ENCODE data around the gene CDYL. TPM values are rescaled to one million over a fixed set of nuclear protein-coding genes. Genes with fewer than 3 reads are reported as not detected.

The CDYL gene
- total RNA-seq, 1 experiment from 2014 or later, result 41.6 TPM

DNA sequence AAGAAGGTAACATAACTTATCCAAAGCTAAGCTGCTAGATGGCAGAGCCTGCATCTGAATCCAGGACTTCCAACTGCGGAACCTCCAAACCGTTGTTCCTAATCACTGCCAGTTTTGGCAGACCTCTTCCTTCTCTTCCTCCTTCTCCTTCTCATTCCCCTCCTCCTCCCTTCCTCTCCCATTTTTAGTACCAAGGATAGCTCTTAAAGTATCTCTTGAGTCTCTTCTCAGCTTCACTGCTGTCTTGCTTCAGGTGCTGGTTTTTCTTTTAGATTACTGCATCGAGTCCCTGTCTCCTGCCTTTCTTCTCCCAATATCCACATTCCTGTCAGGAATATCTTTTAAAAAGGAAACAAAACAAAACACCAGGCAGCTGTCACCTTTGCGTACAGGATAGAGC, 77.1 kb downstream of the CDYL start:
- H3K4me1 ChIP-seq, result peaks cover 25% of the 10 kb centered on the region
- H3K9me3 ChIP-seq, result no peaks in the 10 kb centered on the region
- Mint-ChIP-seq H3K9me3 (ENCODE audit: unreplicated experiment) (no peaks in the 10 kb centered on the region), H3K4me3 (ENCODE audit: unreplicated experiment) (peak overlapping the region; percentile 55), H3K36me3 (ENCODE audit: insufficient read depth, unreplicated experiment) (peaks cover 15% of the 10 kb centered on the region), H3K27me3 (ENCODE audit: insufficient read depth, unreplicated experiment) (no peaks in the 10 kb centered on the region), H3K4me1 (ENCODE audit: low read depth, unreplicated experiment) (peaks cover 33% of the 10 kb centered on the region), H3K27ac (ENCODE audit: unreplicated experiment) (peak overlapping the region; percentile 56)
- no TSS peak for BruUV-seq (replicated peaks)
- intact Hi-C loops (cut with micrococcal nuclease; ENCODE audit: unreplicated experiment), result loop anchor here (5.0 kb wide), 1 partner anchor 84 kb away; no protein-coding TSS in a partner anchor
- H3K27me3 ChIP-seq (replicated peaks; ENCODE audit: control insufficient read depth, insufficient read depth, low read length), result no peaks in the 10 kb centered on the region
- H3K36me3 ChIP-seq (ENCODE audit: control insufficient read depth, insufficient read depth, low read length), result no peaks in the 10 kb centered on the region
- no peak overlapping the region; the same call in 1 of the 2 replicates for H3K4me3 ChIP-seq (ENCODE audit: low read depth, low read length)
- ChIA-PET CTCF (interaction anchor here (0.6 to 0.7 kb wide), 2 partner anchors 628 to 1865 kb away, joined by 3 read pairs; no protein-coding TSS in a partner anchor), POLR2A (no interaction called here)
- TF ChIP-seq, protein P1, sequence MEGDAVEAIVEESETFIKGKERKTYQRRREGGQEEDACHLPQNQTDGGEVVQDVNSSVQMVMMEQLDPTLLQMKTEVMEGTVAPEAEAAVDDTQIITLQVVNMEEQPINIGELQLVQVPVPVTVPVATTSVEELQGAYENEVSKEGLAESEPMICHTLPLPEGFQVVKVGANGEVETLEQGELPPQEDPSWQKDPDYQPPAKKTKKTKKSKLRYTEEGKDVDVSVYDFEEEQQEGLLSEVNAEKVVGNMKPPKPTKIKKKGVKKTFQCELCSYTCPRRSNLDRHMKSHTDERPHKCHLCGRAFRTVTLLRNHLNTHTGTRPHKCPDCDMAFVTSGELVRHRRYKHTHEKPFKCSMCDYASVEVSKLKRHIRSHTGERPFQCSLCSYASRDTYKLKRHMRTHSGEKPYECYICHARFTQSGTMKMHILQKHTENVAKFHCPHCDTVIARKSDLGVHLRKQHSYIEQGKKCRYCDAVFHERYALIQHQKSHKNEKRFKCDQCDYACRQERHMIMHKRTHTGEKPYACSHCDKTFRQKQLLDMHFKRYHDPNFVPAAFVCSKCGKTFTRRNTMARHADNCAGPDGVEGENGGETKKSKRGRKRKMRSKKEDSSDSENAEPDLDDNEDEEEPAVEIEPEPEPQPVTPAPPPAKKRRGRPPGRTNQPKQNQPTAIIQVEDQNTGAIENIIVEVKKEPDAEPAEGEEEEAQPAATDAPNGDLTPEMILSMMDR (IDR thresholded peaks at IDR 0.05; ENCODE audit: insufficient read depth in 1 of 2, low read depth in 1 of 2, low read length in 1 of 2, severe bottlenecking in 1 of 2, unreplicated experiment in 1 of 2), result no peak
- DNase-seq, result no peak

GRCh38 chr6:4853782-4854511, 77.7 kb downstream of the CDYL start:
- no peaks in the 10 kb centered on the region for H3K27me3 Mint-ChIP-seq (ENCODE audit: insufficient read depth, unreplicated experiment)
- TF ChIP-seq, protein P1 (IDR thresholded peaks at IDR 0.05; ENCODE audit: insufficient read depth in 1 of 2, low read depth in 1 of 2, low read length in 1 of 2, severe bottlenecking in 1 of 2, unreplicated experiment in 1 of 2), result no peak
- peak overlapping the region; percentile 56 for H3K27ac Mint-ChIP-seq (ENCODE audit: unreplicated experiment)
- peak; percentile 39 to 69 for DNase-seq
- peak overlapping the region; percentile 7; the same call in 1 of the 2 replicates for H3K4me3 ChIP-seq (ENCODE audit: low read depth, low read length)
- H3K27me3 ChIP-seq (replicated peaks; ENCODE audit: control insufficient read depth, insufficient read depth, low read length), result no peaks in the 10 kb centered on the region
- peaks cover 27% of the 10 kb centered on the region for H3K4me1 Mint-ChIP-seq (ENCODE audit: low read depth, unreplicated experiment)
- peaks cover 21% of the 10 kb centered on the region for H3K4me1 ChIP-seq
- no peaks in the 10 kb centered on the region for H3K36me3 ChIP-seq (ENCODE audit: control insufficient read depth, insufficient read depth, low read length)
- no peaks in the 10 kb centered on the region for H3K9me3 ChIP-seq
- H3K36me3 Mint-ChIP-seq (ENCODE audit: insufficient read depth, unreplicated experiment), result peaks cover 15% of the 10 kb centered on the region
- intact Hi-C loops (cut with micrococcal nuclease; ENCODE audit: unreplicated experiment), result loop anchor here (5.0 kb wide), 1 partner anchor 83 kb away; no protein-coding TSS in a partner anchor
- POLR2A ChIA-PET, result no interaction called here
- no peaks in the 10 kb centered on the region for H3K9me3 Mint-ChIP-seq (ENCODE audit: unreplicated experiment)
- H3K4me3 Mint-ChIP-seq (ENCODE audit: unreplicated experiment), result peak overlapping the region; percentile 55
- CTCF ChIA-PET, result interaction anchor here (0.6 to 0.7 kb wide), 2 partner anchors 629 to 1866 kb away, joined by 3 read pairs; no protein-coding TSS in a partner anchor
- BruUV-seq (replicated peaks), result no TSS peak

- no peaks in the 10 kb centered on the region for H3K27me3 Mint-ChIP-seq (ENCODE audit: insufficient read depth, unreplicated experiment)
- CTCF ChIA-PET, result no interaction called here
- peaks cover 16% of the 10 kb centered on the region; the same call in 1 of the 2 replicates for H3K4me1 ChIP-seq
- H3K27me3 ChIP-seq (replicated peaks; ENCODE audit: control insufficient read depth, insufficient read depth, low read length), result no peaks in the 10 kb centered on the region
- POLR2A ChIA-PET, result no interaction called here
- H3K27ac Mint-ChIP-seq (ENCODE audit: unreplicated experiment), result peak overlapping the region; percentile 56
- no peak for DNase-seq
- no peak overlapping the region for H3K4me3 Mint-ChIP-seq (ENCODE audit: unreplicated experiment)
- TF ChIP-seq, protein P1 (IDR thresholded peaks at IDR 0.05; ENCODE audit: insufficient read depth in 1 of 2, low read depth in 1 of 2, low read length in 1 of 2, severe bottlenecking in 1 of 2, unreplicated experiment in 1 of 2), result no peak
- H3K4me1 Mint-ChIP-seq (ENCODE audit: low read depth, unreplicated experiment), result peaks cover 19% of the 10 kb centered on the region
- H3K9me3 Mint-ChIP-seq (ENCODE audit: unreplicated experiment), result no peaks in the 10 kb centered on the region
- no peaks in the 10 kb centered on the region for H3K9me3 ChIP-seq
- intact Hi-C loops (cut with micrococcal nuclease; ENCODE audit: unreplicated experiment), result no loop called here
- no TSS peak for BruUV-seq (replicated peaks)
- H3K36me3 Mint-ChIP-seq (ENCODE audit: insufficient read depth, unreplicated experiment), result peaks cover 15% of the 10 kb centered on the region
- no peaks in the 10 kb centered on the region; the same call in 1 of the 2 replicates for H3K36me3 ChIP-seq (ENCODE audit: control insufficient read depth, insufficient read depth, low read length)
- no peak overlapping the region for H3K4me3 ChIP-seq (ENCODE audit: low read depth, low read length)
These were observed 80.6 kb downstream of the CDYL start for GRCh38 chr6:4856785-4857184.
